Measurements from ENCODE around the gene APLP2. TPM values are rescaled to one million over a fixed set of nuclear protein-coding genes. Genes with fewer than 3 reads are reported as not detected.
"Not testable (repeated sequence)": the region's sequence is repeated elsewhere in the genome, so short reads cannot be mapped to it uniquely, and the experiment has no call there.

The APLP2 gene
- total RNA-seq, 1 donor from 2014 or later, result 124 TPM

GRCh38 chr11:130061017-130061416, 8.7 kb upstream of the APLP2 start:
- no peak for ATAC-seq

- no peak for ATAC-seq
These were observed 7.7 kb upstream of the APLP2 start for GRCh38 chr11:130062026-130062425.

- ATAC-seq, result no peak
These were observed 6.2 kb upstream of the APLP2 start for GRCh38 chr11:130063451-130063850.

GRCh38 chr11:130064596-130064995, 5.1 kb upstream of the APLP2 start:
- ATAC-seq, result no peak

GRCh38 chr11:130066338-130066737, 3.4 kb upstream of the APLP2 start:
- ATAC-seq, result no peak

GRCh38 chr11:130068546-130068985, 1.1 kb upstream of the APLP2 start:
- peak; percentile 2 for ATAC-seq

GRCh38 chr11:130068986-130069658, 572 bp upstream of the APLP2 start:
- peak; percentile 82 for ATAC-seq

- peak; percentile 8 for ATAC-seq
These were observed 583 bp downstream of the APLP2 start for GRCh38 chr11:130070109-130070845.

- ATAC-seq, result no peak
These were observed 1.1 kb downstream of the APLP2 start for GRCh38 chr11:130070846-130071200.

GRCh38 chr11:130071211-130071712, 1.6 kb downstream of the APLP2 start:
- ATAC-seq, result no peak

GRCh38 chr11:130074736-130075135, 5.0 kb downstream of the APLP2 start:
- ATAC-seq, result no peak

- ATAC-seq, result no peak
These were observed 7.2 kb downstream of the APLP2 start for GRCh38 chr11:130076778-130077481.

GRCh38 chr11:130077671-130078070, 8.0 kb downstream of the APLP2 start:
- no peak for ATAC-seq

GRCh38 chr11:130078080-130078479, 8.4 kb downstream of the APLP2 start:
- no peak for ATAC-seq

- ATAC-seq, result no peak
These were observed 16.1 kb downstream of the APLP2 start for GRCh38 chr11:130085671-130086290.

- ATAC-seq, result no peak
These were observed 17.0 kb downstream of the APLP2 start for GRCh38 chr11:130086669-130087068.

GRCh38 chr11:130087294-130087926, 17.7 kb downstream of the APLP2 start:
- no peak for ATAC-seq

- ATAC-seq, result no peak
These were observed 18.5 kb downstream of the APLP2 start for GRCh38 chr11:130088217-130088616.

GRCh38 chr11:130088919-130089673, 19.4 kb downstream of the APLP2 start:
- ATAC-seq, result peak; percentile 90

- no peak for ATAC-seq
These were observed 20.0 kb downstream of the APLP2 start for GRCh38 chr11:130089674-130090073.

- ATAC-seq, result not testable (repeated sequence)
These were observed 20.8 kb downstream of the APLP2 start for GRCh38 chr11:130090517-130090916.

GRCh38 chr11:130091169-130091568, 21.5 kb downstream of the APLP2 start:
- not testable (repeated sequence) for ATAC-seq

Data from esophagus mucosa (tissue), 1 donor.